Measurements from ENCODE around the gene ZNF516.
A peak's percentile ranks its signal among the peaks of the same experiment; 100 is the strongest.

Gene ZNF516

GRCh38 chr18:76385681-76385975 is 109.4 kb downstream of the ZNF516 start:
- Histone ChIP-seq H3K4me1 (ENCODE audit: control insufficient read depth, insufficient read depth, low read length) (no peaks in the 10 kb centered on the region), H3K4me3 (ENCODE audit: low read depth, low read length) (no peak overlapping the region), H3K9me3 (ENCODE audit: control insufficient read depth, insufficient read depth, low read depth, low read length) (no peaks in the 10 kb centered on the region), H3K27ac (ENCODE audit: extremely low read depth, low read depth, low read length) (no peak overlapping the region), H3K36me3 (ENCODE audit: control insufficient read depth in 2 of 2, insufficient read depth in 1 of 2, low read length in 2 of 2) (no peaks in the 10 kb centered on the region)
- CTCF ChIA-PET: interaction anchor here (3.6 kb wide), 1 partner anchor 13 kb away, joined by 28 read pairs; no protein-coding TSS in a partner anchor
- TF ChIP-seq ZNF621 (tag by site-specific recombination; IDR thresholded peaks at IDR 0.05) (no peak), ZIC2 (tag by site-specific recombination; IDR thresholded peaks at IDR 0.05) (peak; percentile 19; the same call in 1 of the 2 replicates)
- POLR2A ChIA-PET: no interaction called here

DNA sequence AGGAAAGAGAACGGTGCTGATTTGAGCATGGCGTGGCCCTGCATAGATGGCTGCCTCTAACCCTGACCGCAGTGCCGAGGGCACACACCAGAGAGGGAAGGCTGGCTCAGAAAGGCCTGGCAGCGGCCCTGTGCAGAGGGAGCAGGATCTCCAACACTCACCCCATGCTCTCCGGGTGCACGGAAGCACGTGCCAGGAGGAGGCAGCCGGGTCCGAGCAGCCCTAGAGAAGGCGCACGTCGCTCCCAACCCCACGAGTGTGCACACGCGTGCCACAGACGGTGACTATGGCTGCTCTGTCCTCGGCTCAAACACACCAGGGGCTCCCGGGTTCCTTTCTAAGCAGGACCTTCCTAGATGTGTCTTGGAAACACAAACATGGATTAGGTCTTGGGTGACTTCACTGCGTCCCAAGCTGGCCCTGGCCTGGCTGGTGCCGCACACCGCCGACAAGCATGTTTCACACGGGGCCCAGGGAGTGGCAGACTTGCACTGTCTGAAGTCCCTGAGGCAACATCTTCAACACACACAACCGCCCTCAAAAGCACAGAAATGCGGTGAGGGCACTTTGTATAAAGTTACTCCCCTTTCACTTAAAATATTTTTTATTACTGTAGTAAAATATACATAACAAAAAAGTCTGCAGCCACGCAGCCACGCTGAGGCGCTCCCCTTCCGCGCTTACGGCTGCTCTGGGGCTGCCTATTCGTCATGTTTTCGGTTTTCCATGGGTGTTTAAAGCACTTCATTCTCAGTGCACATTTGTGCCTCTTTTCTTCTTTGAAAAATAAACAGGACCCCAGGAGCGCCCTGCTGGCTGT is 110.0 kb downstream of the ZNF516 start:
- TF ChIP-seq ZNF138 (tag by site-specific recombination; IDR thresholded peaks at IDR 0.05; ENCODE audit: borderline replicate concordance): no peak
- TF ChIP-seq REPIN1 (tag by site-specific recombination; IDR thresholded peaks at IDR 0.05; ENCODE audit: low read depth): no peak
- TF ChIP-seq ZNF585B (tag by site-specific recombination; IDR thresholded peaks at IDR 0.05): no peak
- no peak for TF ChIP-seq ZNF558 (tag by site-specific recombination; IDR thresholded peaks at IDR 0.05)
- TF ChIP-seq ZNF341 (tag by site-specific recombination; IDR thresholded peaks at IDR 0.05; ENCODE audit: low read depth): no peak
- TF ChIP-seq PATZ1 (tag by site-specific recombination; IDR thresholded peaks at IDR 0.05): no peak
- TF ChIP-seq MZF1 (tag by site-specific recombination; IDR thresholded peaks at IDR 0.05; ENCODE audit: borderline replicate concordance): no peak
- no peak for TF ChIP-seq ZNF146 (tag by site-specific recombination; IDR thresholded peaks at IDR 0.05)
- ChIA-PET CTCF (interaction anchor here (3.6 kb wide), 1 partner anchor 13 kb away, joined by 28 read pairs; no protein-coding TSS in a partner anchor), POLR2A (no interaction called here)
- H3K4me1 ChIP-seq (ENCODE audit: control insufficient read depth, insufficient read depth, low read length): no peaks in the 10 kb centered on the region
- H3K27ac ChIP-seq (ENCODE audit: extremely low read depth, low read depth, low read length): no peak overlapping the region
- peaks cover 0 to 2% of the 10 kb centered on the region in 2 experiments; a peak in 1 of 3 replicates for H3K36me3 ChIP-seq (ENCODE audit: control insufficient read depth in 2 of 2, insufficient read depth in 1 of 2, low read length in 2 of 2)
- no peak overlapping the region for H3K4me3 ChIP-seq (ENCODE audit: low read depth, low read length)
- H3K9me3 ChIP-seq (ENCODE audit: control insufficient read depth, insufficient read depth, low read depth, low read length): no peaks in the 10 kb centered on the region

- Histone ChIP-seq H3K36me3 (ENCODE audit: control insufficient read depth in 2 of 2, insufficient read depth in 1 of 2, low read length in 2 of 2) (peaks cover 0 to 11% of the 10 kb centered on the region in 2 experiments; a peak in 1 of 3 replicates), H3K27ac (ENCODE audit: extremely low read depth, low read depth, low read length) (no peak overlapping the region), H3K9me3 (ENCODE audit: control insufficient read depth, insufficient read depth, low read depth, low read length) (no peaks in the 10 kb centered on the region), H3K4me1 (ENCODE audit: control insufficient read depth, insufficient read depth, low read length) (no peaks in the 10 kb centered on the region), H3K4me3 (ENCODE audit: low read depth, low read length) (no peak overlapping the region)
- POLR2A ChIA-PET: no interaction called here
- CTCF ChIA-PET: interaction anchor here (0.7 kb wide), 1 partner anchor 15 kb away, joined by 7 read pairs; no protein-coding TSS in a partner anchor
- TF ChIP-seq ZFP69B (tag by site-specific recombination; IDR thresholded peaks at IDR 0.05): no peak
- no peak for TF ChIP-seq ZNF138 (tag by site-specific recombination; IDR thresholded peaks at IDR 0.05; ENCODE audit: borderline replicate concordance)
- TF ChIP-seq ZNF292 (tag by site-specific recombination; IDR thresholded peaks at IDR 0.05; ENCODE audit: borderline replicate concordance, low read depth): no peak
- TF ChIP-seq OVOL3 (tag by site-specific recombination; IDR thresholded peaks at IDR 0.05): no peak
- no peak for TF ChIP-seq ZNF654 (tag by site-specific recombination; IDR thresholded peaks at IDR 0.05; ENCODE audit: low read depth)
- TF ChIP-seq BCL11B (tag by site-specific recombination; IDR thresholded peaks at IDR 0.05; ENCODE audit: low read depth): no peak
- TF ChIP-seq, protein P1, sequence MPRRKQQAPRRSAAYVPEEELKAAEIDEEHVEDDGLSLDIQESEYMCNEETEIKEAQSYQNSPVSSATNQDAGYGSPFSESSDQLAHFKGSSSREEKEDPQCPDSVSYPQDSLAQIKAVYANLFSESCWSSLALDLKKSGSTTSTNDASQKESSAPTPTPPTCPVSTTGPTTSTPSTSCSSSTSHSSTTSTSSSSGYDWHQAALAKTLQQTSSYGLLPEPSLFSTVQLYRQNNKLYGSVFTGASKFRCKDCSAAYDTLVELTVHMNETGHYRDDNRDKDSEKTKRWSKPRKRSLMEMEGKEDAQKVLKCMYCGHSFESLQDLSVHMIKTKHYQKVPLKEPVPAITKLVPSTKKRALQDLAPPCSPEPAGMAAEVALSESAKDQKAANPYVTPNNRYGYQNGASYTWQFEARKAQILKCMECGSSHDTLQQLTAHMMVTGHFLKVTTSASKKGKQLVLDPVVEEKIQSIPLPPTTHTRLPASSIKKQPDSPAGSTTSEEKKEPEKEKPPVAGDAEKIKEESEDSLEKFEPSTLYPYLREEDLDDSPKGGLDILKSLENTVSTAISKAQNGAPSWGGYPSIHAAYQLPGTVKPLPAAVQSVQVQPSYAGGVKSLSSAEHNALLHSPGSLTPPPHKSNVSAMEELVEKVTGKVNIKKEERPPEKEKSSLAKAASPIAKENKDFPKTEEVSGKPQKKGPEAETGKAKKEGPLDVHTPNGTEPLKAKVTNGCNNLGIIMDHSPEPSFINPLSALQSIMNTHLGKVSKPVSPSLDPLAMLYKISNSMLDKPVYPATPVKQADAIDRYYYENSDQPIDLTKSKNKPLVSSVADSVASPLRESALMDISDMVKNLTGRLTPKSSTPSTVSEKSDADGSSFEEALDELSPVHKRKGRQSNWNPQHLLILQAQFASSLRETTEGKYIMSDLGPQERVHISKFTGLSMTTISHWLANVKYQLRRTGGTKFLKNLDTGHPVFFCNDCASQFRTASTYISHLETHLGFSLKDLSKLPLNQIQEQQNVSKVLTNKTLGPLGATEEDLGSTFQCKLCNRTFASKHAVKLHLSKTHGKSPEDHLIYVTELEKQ (tag by site-specific recombination; IDR thresholded peaks at IDR 0.05; ENCODE audit: borderline replicate concordance): no peak
- no peak for TF ChIP-seq ZNF549 (tag by site-specific recombination; IDR thresholded peaks at IDR 0.05)
- TF ChIP-seq ZNF184 (tag by site-specific recombination; IDR thresholded peaks at IDR 0.05): no peak
Observed at GRCh38 chr18:76384114-76384790, 110.8 kb downstream of the ZNF516 start.

Data from HEK293 (cell line).